ENCODE measurements around the gene PPRC1. TPM values are rescaled to one million over a fixed set of nuclear protein-coding genes. Genes with fewer than 3 reads are reported as not detected.

PPRC1 gene
- polyA plus RNA-seq, 12 donors, result 18.3 to 37.3 (median 29.7) TPM; not detected in 1

GRCh38 chr10:102146971-102147428, 14.2 kb downstream of the PPRC1 start:
- no peak for DNase-seq

- DNase-seq, result no peak
Measured at GRCh38 chr10:102147561-102147960, 14.7 kb downstream of the PPRC1 start.

DNA sequence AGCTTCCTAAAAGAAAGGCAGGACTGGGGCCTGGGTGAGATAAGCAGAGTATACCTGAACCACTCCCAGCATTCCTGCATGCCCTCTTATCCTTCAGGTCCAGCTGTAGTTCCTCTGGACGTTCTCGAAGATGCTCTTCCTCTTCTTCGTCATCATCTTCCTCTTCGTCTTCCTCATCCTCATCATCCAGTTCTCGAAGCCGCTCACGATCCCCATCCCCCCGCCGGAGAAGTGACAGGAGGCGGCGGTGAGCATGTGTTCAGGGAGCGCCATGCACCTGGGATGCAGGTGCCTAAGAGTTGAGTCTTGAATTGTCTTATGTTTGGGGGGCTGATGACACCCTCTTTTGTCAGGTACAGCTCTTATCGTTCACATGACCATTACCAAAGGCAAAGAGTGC, 15.4 kb downstream of the PPRC1 start:
- no peak for DNase-seq

GRCh38 chr10:102150970-102151773, 18.3 kb downstream of the PPRC1 start:
- DNase-seq, result no peak

DNA sequence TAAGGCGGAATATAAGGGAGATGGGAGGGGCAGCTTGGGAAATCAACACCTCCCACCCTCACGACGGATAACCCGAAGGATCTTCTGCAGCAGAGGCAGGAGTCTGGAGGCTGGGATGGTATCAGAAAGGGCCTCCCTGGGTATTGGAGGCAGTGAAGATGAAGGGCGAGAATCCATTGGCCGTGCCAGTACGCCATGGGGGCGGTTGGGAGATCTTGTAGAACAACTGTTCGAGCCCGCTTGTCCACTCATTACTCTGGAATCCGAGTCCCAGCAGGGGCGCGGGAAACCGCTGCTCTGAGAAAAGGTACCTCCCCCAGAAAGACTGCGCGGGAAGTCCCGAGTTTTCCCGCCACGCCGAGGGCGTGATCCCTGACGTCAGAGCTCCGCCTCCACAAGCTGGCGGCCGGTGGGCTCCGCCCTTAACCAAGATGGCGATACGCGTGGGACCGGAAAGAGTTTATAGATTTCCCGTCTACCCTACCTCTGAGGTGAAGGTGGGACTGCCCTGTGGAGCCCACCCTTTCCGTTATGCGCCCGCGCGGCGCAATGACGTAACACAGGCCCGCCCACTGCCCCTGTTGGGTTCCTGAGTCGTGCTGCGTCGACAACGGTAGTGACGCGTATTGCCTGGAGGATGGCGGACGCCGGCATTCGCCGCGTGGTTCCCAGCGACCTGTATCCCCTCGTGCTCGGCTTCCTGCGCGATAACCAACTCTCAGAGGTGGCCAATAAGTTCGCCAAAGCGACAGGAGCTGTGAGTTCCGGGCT, 19.1 kb downstream of the PPRC1 start, which contains the start of gene NOLC1:
TSS of gene NOLC1 (plus strand) at position 616 of the 771 bp plus-strand sequence. CDS start at position 638, 22 bp downstream.
- DNase-seq, result peak; percentile 98

DNA sequence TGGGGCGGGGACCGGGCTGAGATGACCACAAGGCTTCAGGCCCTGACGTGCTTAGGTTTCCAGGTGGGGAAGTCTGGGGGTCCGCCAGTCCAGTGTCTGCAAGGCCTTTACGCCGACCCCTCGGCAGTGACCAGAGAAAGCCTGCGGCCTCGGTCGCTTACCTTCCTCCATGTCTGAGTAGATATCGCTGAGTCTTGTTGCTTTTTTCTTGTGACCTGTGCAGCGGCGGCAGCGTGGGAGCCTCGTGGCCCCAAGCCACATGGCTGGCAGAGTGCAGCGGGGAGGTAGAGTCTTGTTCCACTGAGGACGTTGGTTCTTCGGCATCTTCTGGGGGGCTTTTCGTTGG, 19.7 kb downstream of the PPRC1 start:
- DNase-seq, result no peak

DNA sequence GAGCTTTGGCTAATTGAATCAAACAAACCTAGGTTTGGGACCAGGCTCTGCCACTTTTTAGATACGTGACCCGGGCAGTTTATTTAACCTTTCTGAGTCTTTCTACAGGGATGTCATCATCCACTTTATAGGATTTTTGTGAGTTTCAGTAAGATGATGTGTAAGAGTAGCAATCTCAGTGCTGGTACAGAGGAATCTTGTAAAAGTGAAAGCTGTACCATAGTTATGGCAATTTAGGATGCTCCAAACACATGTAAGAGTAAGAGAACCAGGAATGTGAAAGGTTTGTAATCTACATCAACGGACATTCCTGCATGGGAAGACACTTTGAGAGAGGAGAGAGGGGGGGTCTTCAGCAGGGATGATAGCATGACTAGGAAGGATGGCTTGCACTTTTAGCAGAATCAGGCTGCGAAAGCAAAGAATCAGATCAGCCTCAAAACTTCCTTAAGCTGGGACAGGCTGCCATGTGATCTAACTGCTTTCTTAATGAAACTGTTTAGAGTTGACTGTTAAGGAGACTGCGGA, 20.3 kb downstream of the PPRC1 start:
- no peak for DNase-seq

GRCh38 chr10:102154466-102155116, 21.8 kb downstream of the PPRC1 start:
- no peak for DNase-seq

DNA sequence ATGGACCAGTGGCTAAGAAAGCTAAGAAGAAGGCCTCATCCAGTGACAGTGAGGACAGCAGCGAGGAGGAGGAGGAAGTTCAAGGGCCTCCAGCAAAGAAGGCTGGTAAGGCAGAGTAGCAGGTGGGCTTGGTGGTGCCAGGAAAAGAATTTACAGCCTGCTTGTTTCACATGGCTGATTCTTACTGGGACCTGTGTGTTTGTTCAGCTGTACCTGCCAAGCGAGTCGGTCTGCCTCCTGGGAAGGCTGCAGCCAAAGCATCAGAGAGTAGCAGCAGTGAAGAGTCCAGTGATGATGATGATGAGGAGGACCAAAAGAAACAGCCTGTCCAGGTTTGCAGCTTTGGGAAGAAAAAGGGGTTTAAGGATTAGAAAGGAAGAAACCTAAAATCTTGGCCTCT, 24.4 kb downstream of the PPRC1 start:
- no peak for DNase-seq

- no peak for DNase-seq
Measured at GRCh38 chr10:102159051-102159597, 26.3 kb downstream of the PPRC1 start.

- no peak for DNase-seq
Measured at GRCh38 chr10:102159831-102160230, 27.0 kb downstream of the PPRC1 start.

- DNase-seq, result no peak
Measured at GRCh38 chr10:102163342-102163989, 30.6 kb downstream of the PPRC1 start.

DNA sequence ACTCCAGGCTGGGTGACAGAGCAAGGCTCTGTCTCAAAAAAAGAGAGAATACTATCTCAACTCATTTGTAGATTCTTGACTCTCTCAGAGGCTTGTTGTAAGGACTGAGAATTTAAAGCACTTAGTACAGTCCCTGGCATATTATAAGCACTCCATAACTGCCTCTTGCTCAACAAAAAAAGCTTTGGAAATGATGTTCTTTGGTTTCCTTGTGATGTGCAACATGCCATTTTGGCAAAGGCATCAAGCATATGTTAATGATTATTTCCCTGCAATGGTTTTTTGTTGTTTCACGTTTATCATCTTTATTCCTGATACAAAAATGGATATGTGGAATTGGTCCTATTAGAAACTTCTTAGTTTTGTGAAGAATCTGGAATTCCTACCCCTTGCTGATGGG, 35.0 kb downstream of the PPRC1 start:
- no peak for DNase-seq

GRCh38 chr10:102170602-102171001, 37.8 kb downstream of the PPRC1 start:
- DNase-seq, result no peak

- DNase-seq, result no peak
Measured at GRCh38 chr10:102172288-102172687, 39.4 kb downstream of the PPRC1 start.

DNA sequence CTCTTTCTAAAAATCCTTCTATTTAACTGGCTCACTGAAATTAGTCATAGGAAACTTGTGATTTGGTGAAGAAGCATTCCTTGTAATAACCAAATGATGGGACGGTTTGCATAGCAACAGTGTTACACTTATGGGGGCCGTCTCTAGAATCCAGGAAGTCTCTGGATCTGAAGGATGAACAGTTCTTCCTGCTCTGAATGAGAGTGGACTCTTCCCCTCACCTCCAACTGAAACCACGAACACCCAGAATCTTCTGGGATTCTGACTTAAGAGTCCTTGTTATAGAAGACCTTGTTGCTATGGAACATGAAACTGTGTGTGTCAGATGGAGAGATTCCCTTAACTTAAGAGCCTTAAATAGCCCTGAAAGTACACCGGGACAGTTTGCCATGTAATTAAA, 42.6 kb downstream of the PPRC1 start:
- no peak for DNase-seq

- no peak for DNase-seq
Measured at GRCh38 chr10:102184606-102185005, 51.8 kb downstream of the PPRC1 start.

DNA sequence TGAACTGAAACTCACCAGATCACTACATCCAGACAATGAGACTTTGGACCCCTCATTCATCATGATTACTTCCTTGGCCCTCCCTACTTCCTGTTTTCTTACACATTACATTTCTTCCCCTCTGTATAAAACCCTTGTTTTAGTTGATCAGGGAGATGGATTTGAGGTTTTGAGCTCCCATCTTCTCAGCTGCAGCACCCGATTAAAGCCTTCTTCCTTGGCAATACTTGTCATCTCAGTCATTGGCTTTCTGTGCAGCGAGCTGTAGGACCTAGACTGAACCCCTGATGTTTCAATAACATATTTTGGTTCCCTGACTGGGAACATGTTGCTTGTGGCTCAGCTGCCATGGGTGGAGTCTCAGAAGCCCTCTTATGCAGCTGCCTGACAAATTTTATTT, 52.4 kb downstream of the PPRC1 start:
- no peak for DNase-seq

DNA sequence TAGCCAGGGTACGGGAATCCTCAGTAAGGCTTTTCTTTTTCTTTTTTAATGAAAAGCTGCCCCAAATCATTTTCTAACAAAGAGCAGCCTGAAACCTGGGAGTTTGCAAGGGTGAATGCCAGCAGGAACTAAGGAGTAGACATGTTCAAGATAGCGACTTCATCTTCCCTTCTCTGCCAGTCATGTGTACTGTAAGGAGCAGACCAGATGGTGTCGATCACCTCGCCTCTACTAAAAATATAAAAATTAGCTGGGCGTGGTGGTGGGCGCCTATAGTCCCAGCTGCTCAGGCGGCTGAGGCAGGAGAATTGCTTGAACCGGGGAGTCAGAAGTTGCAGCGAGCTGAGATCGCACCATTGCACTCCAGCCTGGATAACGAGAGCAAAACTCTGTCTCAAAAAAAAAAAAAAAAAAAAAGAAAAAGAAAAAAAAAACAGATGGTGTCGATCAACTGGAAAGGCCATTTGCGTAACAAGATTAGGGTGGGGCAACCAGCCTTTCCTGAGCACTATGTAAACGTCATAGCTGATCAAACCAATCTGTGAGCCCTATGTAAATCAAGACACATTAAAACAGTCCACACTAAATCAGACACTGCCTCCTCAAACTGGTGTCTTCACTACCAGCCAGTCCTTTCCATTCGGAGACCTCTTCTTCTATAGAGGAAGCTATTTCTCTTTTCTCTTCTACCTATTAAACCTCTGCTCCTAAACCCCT, 53.1 kb downstream of the PPRC1 start:
- no peak for DNase-seq

- no peak for DNase-seq
Measured at GRCh38 chr10:102188298-102188940, 55.6 kb downstream of the PPRC1 start.
